Coronary artery (tissue), 2 donors: ENCODE measurements around the gene SMC3.

Source experiments
- DNase-seq: peaks from one replicate; pipeline ENCODE4 v3.0.0-alpha.2; 2017; ENCODE audit warnings: low spot score
- H3K27ac ChIP-seq, 2 donors: fragments of 200-600 bp; sonication (generic); one replicate each; pipeline ENCODE4 v1.5.1; 2016 to 2019
- H3K4me3 ChIP-seq: fragments of 200-600 bp; sonication (generic); 2 replicates; pipeline ENCODE4 v1.5.1; 2016; ENCODE audit warnings: mild to moderate bottlenecking, moderate library complexity
- CTCF ChIP-seq: fragments of 200-600 bp; sonication (generic); IDR thresholded peaks from one replicate; pipeline ENCODE4 v1.5.1; 2019; ENCODE audit warnings: antibody characterized with exemption

The SMC3 gene

GRCh38 chr10:110567201-110568054 is at the start of gene SMC3:
Gene SMC3, plus strand, starts transcription at chr10:110567695. Its CDS starts 122 bp downstream, at chr10:110567817.
- no peak for TF ChIP-seq CTCF
- H3K4me3 ChIP-seq = peak within 1 kb of the TSS; percentile 100
- H3K27ac ChIP-seq = peak within 1 kb of the TSS; percentile 89 to 94
- DNase-seq = peak; percentile 94

- no peak for TF ChIP-seq CTCF
- Histone ChIP-seq H3K4me3 (no peak overlapping the region), H3K27ac (no peak overlapping the region)
- DNase-seq = peak; percentile 26
Observed at GRCh38 chr10:110522365-110522988, 45.0 kb upstream of the SMC3 start.

GRCh38 chr10:110523736-110524135 is 43.8 kb upstream of the SMC3 start:
- peak; percentile 12 for DNase-seq
- no peak overlapping the region for H3K27ac ChIP-seq
- no peak for TF ChIP-seq CTCF
- no peak overlapping the region for H3K4me3 ChIP-seq

GRCh38 chr10:110524179-110524858 is 43.2 kb upstream of the SMC3 start:
- DNase-seq = peak; percentile 55

GRCh38 chr10:110524859-110525232 is 42.6 kb upstream of the SMC3 start:
- TF ChIP-seq CTCF = no peak
- peak; percentile 16 for DNase-seq
- no peak overlapping the region for H3K4me3 ChIP-seq
- H3K27ac ChIP-seq = no peak overlapping the region

More at GRCh38 chr10:110524179-110524858, 43.2 kb upstream of the SMC3 start:
- H3K4me3 ChIP-seq = no peak overlapping the region
- no peak overlapping the region for H3K27ac ChIP-seq
- TF ChIP-seq CTCF = no peak

GRCh38 chr10:110525349-110526260 is 41.9 kb upstream of the SMC3 start:
- no peak for TF ChIP-seq CTCF
- Histone ChIP-seq H3K27ac (no peak overlapping the region), H3K4me3 (no peak overlapping the region)
- DNase-seq = peak; percentile 61
